ENCODE results near the gene NUAK1. TPM values are rescaled to one million over a fixed set of nuclear protein-coding genes. Genes with fewer than 3 reads are reported as not detected.

The NUAK1 gene
- total RNA-seq, 1 experiment from 2014 or later = 10.1 TPM

DNA sequence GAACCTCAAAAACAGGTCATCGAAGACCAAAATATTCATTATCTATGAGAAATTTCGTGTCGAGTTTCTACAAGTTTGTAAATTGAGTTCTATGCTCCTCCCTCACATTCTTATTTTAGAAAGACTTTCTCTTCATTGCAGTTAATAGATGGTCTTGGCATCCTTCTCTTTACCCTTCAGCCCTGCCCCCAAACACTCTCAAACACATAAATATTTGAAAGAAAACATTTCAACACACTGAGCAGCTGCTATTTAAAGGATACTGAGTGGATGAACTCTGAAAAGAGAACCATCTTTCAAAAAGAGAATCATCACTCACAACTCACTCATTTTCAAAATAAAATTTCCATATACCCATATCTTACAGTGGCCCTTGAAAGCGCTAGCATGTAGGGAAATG, 67.1 kb downstream of the NUAK1 start:
- Histone ChIP-seq H3K4me2 (ENCODE audit: insufficient read depth, insufficient read length, low read length) (no peak overlapping the region), H2AK5ac (ENCODE audit: insufficient read length, low read length) (no peak overlapping the region), H4K91ac (ENCODE audit: insufficient read length, low read depth, low read length) (no peak overlapping the region), H2BK12ac (ENCODE audit: insufficient read length, low read depth, low read length) (no peak overlapping the region), H3K23ac (ENCODE audit: insufficient read length, low read depth, low read length) (no peak overlapping the region), H2BK20ac (ENCODE audit: low read depth, low read length, poor library complexity, severe bottlenecking) (no peak overlapping the region), H3K27ac (ENCODE audit: insufficient read length, low read depth, low read length) (no peak overlapping the region), H4K5ac (ENCODE audit: insufficient read length, low read depth, low read length) (no peak overlapping the region), H2AFZ (ENCODE audit: low read length) (no peak overlapping the region), H3K79me1 (ENCODE audit: insufficient read depth, low read depth, low read length, poor library complexity, severe bottlenecking) (no peaks in the 10 kb centered on the region), H3K23me2 (ENCODE audit: insufficient read length, low read depth, low read length, poor library complexity, severe bottlenecking) (no peaks in the 10 kb centered on the region), H3K4ac (ENCODE audit: low read depth, low read length) (no peak overlapping the region), H3K9ac (ENCODE audit: extremely low read depth, insufficient read length, low read length) (no peak overlapping the region), H3K79me2 (ENCODE audit: insufficient read depth, low read length) (no peaks in the 10 kb centered on the region), H3K18ac (ENCODE audit: insufficient read length, low read depth, low read length) (no peak overlapping the region), H3K9me3 (ENCODE audit: control insufficient read depth, low read depth, low read length) (no peaks in the 10 kb centered on the region), H3T11ph (ENCODE audit: low read length) (no peak overlapping the region), H4K8ac (replicated peaks; ENCODE audit: insufficient read length, low read depth, low read length) (no peak overlapping the region), H2BK5ac (ENCODE audit: insufficient read length, low read length) (no peak overlapping the region), H3K27me3 (ENCODE audit: insufficient read depth, low read length) (no peaks in the 10 kb centered on the region), H4K20me1 (ENCODE audit: control insufficient read depth, insufficient read depth, insufficient read length) (no peaks in the 10 kb centered on the region), H3K4me1 (ENCODE audit: insufficient read depth, low read length) (peaks cover 2% of the 10 kb centered on the region; the same call in 1 of the 2 replicates), H3K56ac (ENCODE audit: insufficient read length, low read depth, low read length) (no peak overlapping the region), H2BK15ac (ENCODE audit: low read depth, low read length) (no peak overlapping the region), H2BK120ac (ENCODE audit: low read depth, low read length, poor library complexity, severe bottlenecking) (no peak overlapping the region), H3K14ac (ENCODE audit: insufficient read depth, low read length) (no peak overlapping the region)
- TF ChIP-seq, protein P1, sequence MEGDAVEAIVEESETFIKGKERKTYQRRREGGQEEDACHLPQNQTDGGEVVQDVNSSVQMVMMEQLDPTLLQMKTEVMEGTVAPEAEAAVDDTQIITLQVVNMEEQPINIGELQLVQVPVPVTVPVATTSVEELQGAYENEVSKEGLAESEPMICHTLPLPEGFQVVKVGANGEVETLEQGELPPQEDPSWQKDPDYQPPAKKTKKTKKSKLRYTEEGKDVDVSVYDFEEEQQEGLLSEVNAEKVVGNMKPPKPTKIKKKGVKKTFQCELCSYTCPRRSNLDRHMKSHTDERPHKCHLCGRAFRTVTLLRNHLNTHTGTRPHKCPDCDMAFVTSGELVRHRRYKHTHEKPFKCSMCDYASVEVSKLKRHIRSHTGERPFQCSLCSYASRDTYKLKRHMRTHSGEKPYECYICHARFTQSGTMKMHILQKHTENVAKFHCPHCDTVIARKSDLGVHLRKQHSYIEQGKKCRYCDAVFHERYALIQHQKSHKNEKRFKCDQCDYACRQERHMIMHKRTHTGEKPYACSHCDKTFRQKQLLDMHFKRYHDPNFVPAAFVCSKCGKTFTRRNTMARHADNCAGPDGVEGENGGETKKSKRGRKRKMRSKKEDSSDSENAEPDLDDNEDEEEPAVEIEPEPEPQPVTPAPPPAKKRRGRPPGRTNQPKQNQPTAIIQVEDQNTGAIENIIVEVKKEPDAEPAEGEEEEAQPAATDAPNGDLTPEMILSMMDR (conservative IDR thresholded peaks at IDR 0.05) = no peak
- DNase-seq = no peak
- H3K36me3 Mint-ChIP-seq (ENCODE audit: insufficient read depth in 1 of 3, low read depth in 3 of 3) = peaks cover 6 to 33% (median 25%) of the 10 kb centered on the region in 3 experiments; a peak in 6 of 7 replicates
- H3K4me3 Mint-ChIP-seq = no peak overlapping the region
- H3K4me1 Mint-ChIP-seq = peaks cover 9 to 12% of the 10 kb centered on the region in 2 experiments
- H3K9me3 Mint-ChIP-seq = no peaks in the 10 kb centered on the region
- H3K27ac Mint-ChIP-seq = peak overlapping the region in 1 of 3 experiments; percentile 22; a peak in 1 of 7 replicates
- H3K27me3 Mint-ChIP-seq (ENCODE audit: low read depth) = no peaks in the 10 kb centered on the region
- no CpG with 5 or more reads among the region's 4 CpGs for WGBS (ENCODE audit: extremely low coverage, insufficient read length, low lambda C conversion rate)

Data from H9 (cell line).